ENCODE data around the gene EGLN3. TPM values are rescaled to one million over a fixed set of nuclear protein-coding genes. Genes with fewer than 3 reads are reported as not detected.

Gene EGLN3
- total RNA-seq, 1 experiment from 2014 or later = 3.2 TPM

DNA sequence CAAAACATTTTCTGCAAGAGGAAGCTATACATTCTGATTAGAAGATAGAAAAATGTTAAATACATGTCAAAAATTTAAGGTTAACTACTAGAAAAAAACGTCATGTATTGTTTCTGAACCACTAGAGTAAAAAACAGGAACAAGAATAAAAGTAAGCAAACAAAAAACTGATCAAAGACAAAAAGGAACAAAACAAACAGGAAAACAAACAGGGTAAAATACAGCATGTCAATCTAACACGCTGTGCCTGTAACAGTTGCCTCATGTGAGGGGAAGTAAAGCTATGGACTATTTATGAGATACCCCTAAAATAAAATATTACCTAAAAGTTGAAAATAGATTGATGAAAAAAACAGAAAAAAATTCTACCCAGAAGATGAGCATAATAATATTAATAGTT lies 43.9 kb downstream of the EGLN3 start:
- H2AFZ ChIP-seq (ENCODE audit: low read length) = no peak overlapping the region
- no peak for ATAC-seq
- no peak overlapping the region for H3K4me2 ChIP-seq (ENCODE audit: low read length)
- H3K27me3 ChIP-seq (ENCODE audit: low read length) = peaks cover 22% of the 10 kb centered on the region; the same call in 1 of the 2 replicates
- no peaks in the 10 kb centered on the region for H3K9me2 ChIP-seq (replicated peaks; ENCODE audit: low read length)
- TF ChIP-seq CTCF (conservative IDR thresholded peaks at IDR 0.05; ENCODE audit: low read depth, low read length) (no peak), EZH2phosphoT487 (IDR thresholded peaks at IDR 0.05; ENCODE audit: borderline replicate concordance, low read length) (no peak), EZH2 (IDR thresholded peaks at IDR 0.05; ENCODE audit: low read length, unreplicated experiment) (no peak)
- no peak overlapping the region for H3K27ac ChIP-seq (ENCODE audit: low read length)
- no peaks in the 10 kb centered on the region for H3K9me3 ChIP-seq (ENCODE audit: low read length)
- no peak overlapping the region for H3K4me3 ChIP-seq (ENCODE audit: low read length)
- no peaks in the 10 kb centered on the region for H3K36me3 ChIP-seq (ENCODE audit: low read depth, low read length)
- no TSS peak for BruUV-seq (replicated peaks)
- no peaks in the 10 kb centered on the region for H3K4me1 ChIP-seq (ENCODE audit: insufficient read depth, low read length)
- intact Hi-C loops (cut with micrococcal nuclease) = no loop called here
- POLR2A ChIA-PET (ENCODE audit: unreplicated experiment) = no interaction called here
- no peaks in the 10 kb centered on the region for H3F3A ChIP-seq (ENCODE audit: low read length, unreplicated experiment)
- CTCF ChIA-PET = no interaction called here
- H3K79me2 ChIP-seq (ENCODE audit: low read length) = no peaks in the 10 kb centered on the region
- H4K20me1 ChIP-seq (ENCODE audit: low read length) = no peaks in the 10 kb centered on the region
- DNase-seq = no peak
- no peak overlapping the region for H3K9ac ChIP-seq (ENCODE audit: low read length)

DNA sequence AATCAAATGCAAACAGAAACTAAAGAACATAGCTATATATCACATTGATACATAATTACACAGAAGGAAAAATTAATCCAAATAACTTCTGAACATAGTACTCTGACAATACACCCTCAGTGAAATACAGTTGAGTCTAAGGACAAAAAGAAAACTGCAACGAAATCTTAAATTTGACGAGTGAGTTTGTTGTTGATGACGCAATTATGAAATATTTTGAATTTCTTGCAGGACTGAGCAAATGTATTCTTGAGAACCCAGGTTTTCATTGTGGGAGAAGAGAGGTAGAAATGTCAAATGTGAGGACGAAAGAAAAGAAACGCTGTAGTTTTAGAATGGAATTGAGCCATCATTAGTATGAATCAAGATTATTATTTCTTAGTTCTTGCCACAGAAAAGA lies 46.3 kb downstream of the EGLN3 start:
- no peak for ATAC-seq
- peaks cover 22% of the 10 kb centered on the region; the same call in 1 of the 2 replicates for H3K27me3 ChIP-seq (ENCODE audit: low read length)
- no TSS peak for BruUV-seq (replicated peaks)
- H3K36me3 ChIP-seq (ENCODE audit: low read depth, low read length) = no peaks in the 10 kb centered on the region
- no peaks in the 10 kb centered on the region for H3K79me2 ChIP-seq (ENCODE audit: low read length)
- ChIA-PET POLR2A (ENCODE audit: unreplicated experiment) (no interaction called here), CTCF (no interaction called here)
- no peaks in the 10 kb centered on the region for H4K20me1 ChIP-seq (ENCODE audit: low read length)
- no peaks in the 10 kb centered on the region for H3K9me2 ChIP-seq (replicated peaks; ENCODE audit: low read length)
- H2AFZ ChIP-seq (ENCODE audit: low read length) = no peak overlapping the region
- H3K27ac ChIP-seq (ENCODE audit: low read length) = no peak overlapping the region
- no peak overlapping the region for H3K4me3 ChIP-seq (ENCODE audit: low read length)
- TF ChIP-seq EZH2 (IDR thresholded peaks at IDR 0.05; ENCODE audit: low read length, unreplicated experiment) (no peak), CTCF (conservative IDR thresholded peaks at IDR 0.05; ENCODE audit: low read depth, low read length) (no peak), EZH2phosphoT487 (IDR thresholded peaks at IDR 0.05; ENCODE audit: borderline replicate concordance, low read length) (no peak)
- no peaks in the 10 kb centered on the region for H3K9me3 ChIP-seq (ENCODE audit: low read length)
- no peak overlapping the region for H3K4me2 ChIP-seq (ENCODE audit: low read length)
- H3F3A ChIP-seq (ENCODE audit: low read length, unreplicated experiment) = no peaks in the 10 kb centered on the region
- H3K4me1 ChIP-seq (ENCODE audit: insufficient read depth, low read length) = no peaks in the 10 kb centered on the region
- intact Hi-C loops (cut with micrococcal nuclease) = no loop called here
- no peak for DNase-seq
- H3K9ac ChIP-seq (ENCODE audit: low read length) = no peak overlapping the region

DNA sequence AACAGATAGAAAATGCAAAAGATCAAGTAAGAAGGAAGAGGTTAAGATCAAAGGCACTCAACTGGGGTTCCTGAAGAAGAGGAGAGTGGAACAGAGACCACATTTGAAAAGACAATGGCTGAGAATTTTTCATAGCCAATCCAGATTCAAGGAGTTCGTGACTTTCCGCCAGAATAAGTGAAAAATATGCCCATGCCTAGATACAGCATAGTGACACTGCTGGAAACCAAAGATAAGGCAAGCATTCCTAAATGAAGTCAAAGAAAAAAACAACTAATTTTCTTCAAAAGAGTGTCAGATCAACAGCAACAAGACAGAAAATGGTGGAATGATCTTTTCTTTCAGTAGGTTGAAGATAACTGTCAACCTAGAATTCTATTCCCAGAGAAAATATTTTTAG lies 47.5 kb downstream of the EGLN3 start:
- H4K20me1 ChIP-seq (ENCODE audit: low read length) = no peaks in the 10 kb centered on the region
- H3K4me3 ChIP-seq (ENCODE audit: low read length) = no peak overlapping the region
- peaks cover 29% of the 10 kb centered on the region; the same call in 1 of the 2 replicates for H3K27me3 ChIP-seq (ENCODE audit: low read length)
- TF ChIP-seq CTCF (conservative IDR thresholded peaks at IDR 0.05; ENCODE audit: low read depth, low read length) (no peak), EZH2phosphoT487 (IDR thresholded peaks at IDR 0.05; ENCODE audit: borderline replicate concordance, low read length) (no peak), EZH2 (IDR thresholded peaks at IDR 0.05; ENCODE audit: low read length, unreplicated experiment) (no peak)
- H3K4me1 ChIP-seq (ENCODE audit: insufficient read depth, low read length) = no peaks in the 10 kb centered on the region
- no peaks in the 10 kb centered on the region for H3K9me2 ChIP-seq (replicated peaks; ENCODE audit: low read length)
- no peak overlapping the region for H3K9ac ChIP-seq (ENCODE audit: low read length)
- ATAC-seq (no peak), DNase-seq (no peak)
- no peaks in the 10 kb centered on the region for H3K36me3 ChIP-seq (ENCODE audit: low read depth, low read length)
- ChIA-PET CTCF (no interaction called here), POLR2A (ENCODE audit: unreplicated experiment) (no interaction called here)
- no peaks in the 10 kb centered on the region for H3F3A ChIP-seq (ENCODE audit: low read length, unreplicated experiment)
- no peak overlapping the region for H3K27ac ChIP-seq (ENCODE audit: low read length)
- no TSS peak for BruUV-seq (replicated peaks)
- no peaks in the 10 kb centered on the region for H3K79me2 ChIP-seq (ENCODE audit: low read length)
- H2AFZ ChIP-seq (ENCODE audit: low read length) = no peak overlapping the region
- no peaks in the 10 kb centered on the region for H3K9me3 ChIP-seq (ENCODE audit: low read length)
- intact Hi-C loops (cut with micrococcal nuclease) = no loop called here
- H3K4me2 ChIP-seq (ENCODE audit: low read length) = no peak overlapping the region

Measured in PC-3 (cell line).